Activated CD8-positive, alpha-beta memory T cell treated with anti-CD3 and anti-CD28 coated beads, Interleukin-2, amount 10 ng/mL, durations not matched to agents 7 days and 5 days (primary cell): ENCODE results near the gene BCAP29. TPM values are rescaled to one million over a fixed set of nuclear protein-coding genes. Genes with fewer than 3 reads are reported as not detected.

Experiments
- ATAC-seq: fragments of 150-1000 bp; cut with Tn5 transposase; one replicate; pipeline ENCODE4 v1.10.0; 2021; ENCODE audit warnings: moderate library complexity
- CTCF ChIA-PET: fragments of 350-600 bp; sonication (Branson Sonifier 250); formaldehyde crosslinking; loops from one replicate; lab custom pipeline; 2021; ENCODE audit warnings: antibody characterized with exemption; lab: Charles Lee
- DNase-seq: peaks from one replicate; pipeline ENCODE4 v3.0.0-alpha.2; 2020
- H3K27ac Mint-ChIP-seq: one replicate; pipeline ENCODE4 v1.8.0; 2021; ENCODE audit warnings: mild to moderate bottlenecking, mixed read lengths
- H3K27me3 Mint-ChIP-seq: one replicate; pipeline ENCODE4 v1.8.0; 2021; ENCODE audit warnings: mixed read lengths
- H3K36me3 Mint-ChIP-seq: one replicate; pipeline ENCODE4 v1.8.0; 2021; ENCODE audit warnings: mild to moderate bottlenecking, mixed read lengths
- H3K4me1 Mint-ChIP-seq: one replicate; pipeline ENCODE4 v1.8.0; 2021; ENCODE audit warnings: mixed read lengths
- H3K4me3 Mint-ChIP-seq: one replicate; pipeline ENCODE4 v1.8.0; 2021; ENCODE audit warnings: mild to moderate bottlenecking, moderate library complexity, mixed read lengths
- H3K9me3 Mint-ChIP-seq: one replicate; pipeline ENCODE4 v1.8.0; 2022; ENCODE audit warnings: low read depth, mixed read lengths
- total RNA-seq, 2 experiments: library from RNA; stranded (reverse); gene quantifications; one replicate each; pipeline ENCODE4 v1.2.3, GENCODE V29; 2021

Gene BCAP29
- total RNA-seq, 2 experiments from 2014 or later: 42.7 to 47.1 TPM

GRCh38 chr7:107593025-107593410 is 13.0 kb downstream of the BCAP29 start:
- H3K36me3 Mint-ChIP-seq: peaks cover 45% of the 10 kb centered on the region
- DNase-seq (no peak), ATAC-seq (no peak)
- peaks cover 2% of the 10 kb centered on the region for H3K4me1 Mint-ChIP-seq
- no peak overlapping the region for H3K27ac Mint-ChIP-seq
- CTCF ChIA-PET: no interaction called here
- H3K4me3 Mint-ChIP-seq: no peak overlapping the region
- H3K27me3 Mint-ChIP-seq: no peaks in the 10 kb centered on the region
- no peaks in the 10 kb centered on the region for H3K9me3 Mint-ChIP-seq

- Mint-ChIP-seq H3K27me3 (no peaks in the 10 kb centered on the region), H3K36me3 (peaks cover 33% of the 10 kb centered on the region), H3K4me1 (no peaks in the 10 kb centered on the region), H3K9me3 (no peaks in the 10 kb centered on the region), H3K27ac (no peak overlapping the region), H3K4me3 (no peak overlapping the region)
- DNase-seq (no peak), ATAC-seq (no peak)
- CTCF ChIA-PET: interaction anchor here (1.4 kb wide), 1 partner anchor 63 kb away, joined by 3 read pairs; no protein-coding TSS in a partner anchor
These were observed 15.1 kb downstream of the BCAP29 start for GRCh38 chr7:107594961-107595737.

- ATAC-seq (no peak), DNase-seq (no peak)
- Mint-ChIP-seq H3K27ac (no peak overlapping the region), H3K36me3 (peaks cover 34% of the 10 kb centered on the region), H3K4me1 (no peaks in the 10 kb centered on the region), H3K9me3 (no peaks in the 10 kb centered on the region), H3K4me3 (no peak overlapping the region), H3K27me3 (no peaks in the 10 kb centered on the region)
- CTCF ChIA-PET: interaction anchor here (1.0 kb wide), 1 partner anchor 65 kb away, joined by 5 read pairs; no protein-coding TSS in a partner anchor
These were observed 17.0 kb downstream of the BCAP29 start for GRCh38 chr7:107596881-107597581.

DNA sequence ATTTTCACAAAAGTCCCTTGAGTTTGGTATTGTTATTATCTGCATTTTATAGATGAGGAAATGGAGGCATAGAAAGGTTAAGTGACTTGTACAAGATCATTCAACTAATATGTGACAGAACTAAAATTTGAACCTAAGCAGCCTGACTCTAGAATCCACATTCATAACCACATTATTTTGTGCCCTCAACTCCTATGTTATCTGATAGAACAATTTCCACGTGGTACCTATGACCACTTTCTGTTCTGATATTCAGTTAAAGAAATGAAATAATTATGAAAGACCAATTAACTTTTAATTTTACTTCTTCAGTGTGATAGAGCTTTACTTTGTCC is 17.5 kb downstream of the BCAP29 start:
- DNase-seq (no peak), ATAC-seq (no peak)
- Mint-ChIP-seq H3K9me3 (no peaks in the 10 kb centered on the region), H3K27me3 (no peaks in the 10 kb centered on the region), H3K27ac (no peak overlapping the region), H3K4me3 (no peak overlapping the region), H3K4me1 (no peaks in the 10 kb centered on the region), H3K36me3 (peaks cover 35% of the 10 kb centered on the region)
- CTCF ChIA-PET: interaction anchor here (1.0 kb wide), 1 partner anchor 64 kb away, joined by 5 read pairs; no protein-coding TSS in a partner anchor

DNA sequence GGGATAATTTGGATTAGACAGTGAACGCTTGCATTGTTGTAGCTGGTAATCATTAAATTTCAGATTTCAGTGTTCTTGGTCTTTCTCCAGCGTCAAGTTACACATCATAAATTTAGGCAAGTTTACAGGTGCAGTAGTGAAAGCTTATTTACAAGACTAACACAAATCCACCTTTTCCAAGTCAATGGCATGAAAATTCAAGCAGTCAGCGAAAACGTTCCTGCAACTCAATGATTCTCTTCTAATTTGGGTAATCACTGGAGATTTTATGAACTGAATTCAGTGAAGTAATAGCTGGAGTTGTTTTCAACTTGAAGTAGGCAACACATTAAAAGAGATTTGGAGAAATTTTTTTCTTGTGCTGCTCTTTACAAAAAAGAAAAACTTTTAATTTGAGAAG is 17.9 kb downstream of the BCAP29 start:
- ATAC-seq (no peak), DNase-seq (no peak)
- Mint-ChIP-seq H3K4me1 (no peaks in the 10 kb centered on the region), H3K36me3 (peaks cover 36% of the 10 kb centered on the region), H3K27me3 (no peaks in the 10 kb centered on the region), H3K27ac (no peak overlapping the region), H3K4me3 (no peak overlapping the region), H3K9me3 (no peaks in the 10 kb centered on the region)
- CTCF ChIA-PET: no interaction called here

- no peak overlapping the region for H3K4me3 Mint-ChIP-seq
- CTCF ChIA-PET: interaction anchor here (0.7 to 1.2 kb wide), 3 partner anchors 62 to 121 kb away, joined by 3 read pairs; no protein-coding TSS in a partner anchor
- no peaks in the 10 kb centered on the region for H3K9me3 Mint-ChIP-seq
- ATAC-seq (no peak), DNase-seq (no peak)
- H3K36me3 Mint-ChIP-seq: peaks cover 28% of the 10 kb centered on the region
- no peak overlapping the region for H3K27ac Mint-ChIP-seq
- H3K27me3 Mint-ChIP-seq: no peaks in the 10 kb centered on the region
- H3K4me1 Mint-ChIP-seq: no peaks in the 10 kb centered on the region
These were observed 19.2 kb downstream of the BCAP29 start for GRCh38 chr7:107599262-107599661.

GRCh38 chr7:107600816-107601215 is 20.8 kb downstream of the BCAP29 start:
- no peak overlapping the region for H3K4me3 Mint-ChIP-seq
- no peak overlapping the region for H3K27ac Mint-ChIP-seq
- H3K27me3 Mint-ChIP-seq: no peaks in the 10 kb centered on the region
- no peak for ATAC-seq
- CTCF ChIA-PET: no interaction called here
- no peak for DNase-seq
- H3K9me3 Mint-ChIP-seq: no peaks in the 10 kb centered on the region
- H3K4me1 Mint-ChIP-seq: peaks cover 6% of the 10 kb centered on the region
- peaks cover 22% of the 10 kb centered on the region for H3K36me3 Mint-ChIP-seq

- Mint-ChIP-seq H3K27ac (no peak overlapping the region), H3K36me3 (peaks cover 32% of the 10 kb centered on the region), H3K27me3 (no peaks in the 10 kb centered on the region), H3K4me1 (peaks cover 6% of the 10 kb centered on the region), H3K9me3 (no peaks in the 10 kb centered on the region), H3K4me3 (no peak overlapping the region)
- ATAC-seq: no peak
- DNase-seq: no peak
- CTCF ChIA-PET: no interaction called here
These were observed 25.3 kb downstream of the BCAP29 start for GRCh38 chr7:107605218-107605815.

GRCh38 chr7:107606303-107606702 is 26.3 kb downstream of the BCAP29 start:
- Mint-ChIP-seq H3K27ac (no peak overlapping the region), H3K9me3 (no peaks in the 10 kb centered on the region), H3K4me1 (peaks cover 6% of the 10 kb centered on the region), H3K4me3 (no peak overlapping the region), H3K27me3 (no peaks in the 10 kb centered on the region), H3K36me3 (peaks cover 31% of the 10 kb centered on the region)
- ATAC-seq (no peak), DNase-seq (no peak)
- CTCF ChIA-PET: no interaction called here

- H3K27me3 Mint-ChIP-seq: no peaks in the 10 kb centered on the region
- peaks cover 18% of the 10 kb centered on the region for H3K4me1 Mint-ChIP-seq
- no peaks in the 10 kb centered on the region for H3K9me3 Mint-ChIP-seq
- CTCF ChIA-PET: no interaction called here
- H3K36me3 Mint-ChIP-seq: peaks cover 46% of the 10 kb centered on the region
- no peak overlapping the region for H3K27ac Mint-ChIP-seq
- DNase-seq: no peak
- ATAC-seq: no peak
- no peak overlapping the region for H3K4me3 Mint-ChIP-seq
These were observed 29.8 kb downstream of the BCAP29 start for GRCh38 chr7:107609811-107610261.

DNA sequence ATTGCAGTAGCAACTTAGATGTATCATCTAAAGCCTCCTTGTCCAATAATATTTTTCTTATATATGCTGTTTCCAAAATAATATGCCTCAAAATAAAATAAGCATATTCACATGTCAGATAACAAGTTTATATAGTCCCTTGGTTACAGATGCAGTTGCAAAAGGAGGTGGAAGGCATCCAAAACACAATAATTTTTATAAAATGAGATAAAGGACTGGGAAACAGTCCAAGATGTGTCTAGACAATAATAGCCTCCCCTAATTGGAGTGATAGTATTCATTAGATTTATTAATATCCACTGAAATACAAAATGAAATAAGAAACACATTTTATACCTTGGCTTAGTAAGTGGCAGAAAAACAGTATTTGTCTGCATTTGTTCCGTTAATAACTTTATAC is 30.3 kb downstream of the BCAP29 start:
- CTCF ChIA-PET: no interaction called here
- Mint-ChIP-seq H3K4me1 (peaks cover 19% of the 10 kb centered on the region), H3K36me3 (peaks cover 48% of the 10 kb centered on the region), H3K4me3 (no peak overlapping the region), H3K9me3 (no peaks in the 10 kb centered on the region), H3K27ac (no peak overlapping the region), H3K27me3 (no peaks in the 10 kb centered on the region)
- no peak for ATAC-seq
- DNase-seq: no peak

DNA sequence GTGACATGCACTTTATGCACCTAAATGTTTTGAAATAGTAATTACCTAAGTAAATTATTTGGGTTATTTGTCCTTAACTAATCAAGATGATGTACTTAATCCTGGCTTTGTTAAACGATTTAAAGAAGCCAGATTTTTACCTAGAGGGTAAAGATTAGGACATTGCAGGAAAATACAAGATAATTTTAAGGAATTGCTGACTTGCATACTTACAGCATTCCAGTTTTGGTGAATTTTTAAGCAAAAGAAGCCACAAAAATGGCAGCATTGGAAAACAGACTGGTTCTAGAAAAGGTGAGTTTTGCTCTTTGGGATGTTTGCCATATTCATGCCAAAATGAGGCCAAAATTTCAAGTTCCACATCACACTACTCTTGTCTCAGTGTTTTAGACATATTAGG is 33.4 kb downstream of the BCAP29 start:
- Mint-ChIP-seq H3K27ac (no peak overlapping the region), H3K27me3 (no peaks in the 10 kb centered on the region), H3K9me3 (no peaks in the 10 kb centered on the region), H3K4me1 (peaks cover 27% of the 10 kb centered on the region), H3K36me3 (peaks cover 52% of the 10 kb centered on the region), H3K4me3 (no peak overlapping the region)
- DNase-seq (no peak), ATAC-seq (no peak)
- CTCF ChIA-PET: no interaction called here

DNA sequence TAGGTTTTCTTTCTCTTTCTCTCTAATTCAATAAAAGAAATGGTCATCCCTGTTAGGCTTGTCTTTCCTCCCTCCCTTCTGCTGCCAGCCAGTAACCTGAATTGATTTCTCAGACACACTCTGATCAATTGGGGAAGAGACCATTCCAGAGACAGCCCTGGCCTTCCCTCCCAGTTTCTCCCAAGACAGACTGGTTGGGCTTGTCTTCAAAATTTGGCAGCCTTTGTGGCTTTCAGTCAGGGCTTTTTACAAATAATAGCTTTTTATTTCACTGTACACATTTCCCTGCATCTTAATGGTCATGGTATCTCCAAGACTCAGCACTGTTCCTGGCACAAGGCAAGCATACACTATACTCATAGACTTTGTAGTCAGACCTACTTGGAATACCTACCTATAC is 33.9 kb downstream of the BCAP29 start:
- H3K4me1 Mint-ChIP-seq: peaks cover 27% of the 10 kb centered on the region
- peaks cover 50% of the 10 kb centered on the region for H3K36me3 Mint-ChIP-seq
- CTCF ChIA-PET: no interaction called here
- H3K4me3 Mint-ChIP-seq: no peak overlapping the region
- no peaks in the 10 kb centered on the region for H3K27me3 Mint-ChIP-seq
- no peak for DNase-seq
- no peaks in the 10 kb centered on the region for H3K9me3 Mint-ChIP-seq
- no peak overlapping the region for H3K27ac Mint-ChIP-seq
- no peak for ATAC-seq
